B cell (primary cell): ENCODE data around the gene GPC3. TPM values are rescaled to one million over a fixed set of nuclear protein-coding genes. Genes with fewer than 3 reads are reported as not detected.

ENCODE experiments used
- ATAC-seq: fragments of 200-7000 bp; cut with Tn5 transposase; one replicate; pipeline ENCODE4 v1.10.0; 2021; ENCODE audit warnings: low read depth, mild to moderate bottlenecking, moderate number of reproducible peaks, moderate library complexity
- CTCF ChIA-PET: fragments of 350-600 bp; sonication (Branson Sonifier 250); formaldehyde crosslinking; loops from one replicate; lab custom pipeline; 2021; ENCODE audit warnings: antibody characterized with exemption, inconsistent platforms; lab: Charles Lee
- POLR2A ChIA-PET: fragments of 350-600 bp; sonication (Branson Sonifier 250); formaldehyde crosslinking; loops from one replicate; lab custom pipeline; 2021; ENCODE audit warnings: antibody characterized with exemption; lab: Charles Lee
- DNase-seq: peaks from one replicate; pipeline ENCODE4 v3.0.0; 2013
- H2AFZ ChIP-seq: 2 replicates; pipeline ENCODE4 v1.6.1; 2012; ENCODE audit warnings: mild to moderate bottlenecking, low read depth, low read length; ENCODE audit not compliant: insufficient read depth, poor library complexity, severe bottlenecking
- H3K27ac ChIP-seq, 2 donors: 1 replicate in 1 of 2; 2 replicates in 1 of 2; pipeline ENCODE4 v1.5.1; 2012 to 2013; ENCODE audit warnings: low read length in 2 of 2, mild to moderate bottlenecking in 2 of 2, moderate library complexity in 1 of 2
- H3K27me3 ChIP-seq, 4 experiments: fragments of 200-600 bp in 1 of 4; sonication (generic) in 1 of 4; replicated peaks in 1 of 4; 1 replicate in 2 of 4; 2 replicates in 2 of 4; pipeline versions ENCODE4 v1.6.1 to v1.7.0; 2013 to 2016; ENCODE audit warnings: low read length in 3 of 4, mild to moderate bottlenecking in 2 of 4, mixed read lengths in 1 of 4, moderate library complexity in 1 of 4; ENCODE audit not compliant: insufficient read depth in 4 of 4, control insufficient read depth in 3 of 4; ENCODE audit errors: control extremely low read depth in 1 of 4
- H3K36me3 ChIP-seq, 2 experiments: replicated peaks in 1 of 2; 1 replicate in 1 of 2; 2 replicates in 1 of 2; pipeline versions ENCODE4 v1.6.1 to v1.7.1; 2013; ENCODE audit warnings: low read length in 1 of 2; ENCODE audit not compliant: insufficient read depth in 2 of 2, control insufficient read depth in 1 of 2; ENCODE audit errors: control extremely low read depth in 1 of 2, extremely low read depth in 1 of 2
- H3K4me1 ChIP-seq, 2 donors: fragments of 200-600 bp in 1 of 2; sonication (generic) in 1 of 2; 1 replicate in 1 of 2; 2 replicates in 1 of 2; pipeline versions ENCODE4 v1.5.1 to v1.6.1; 2013 to 2017; ENCODE audit warnings: low read length in 2 of 2; ENCODE audit not compliant: control insufficient read depth in 2 of 2, insufficient read depth in 2 of 2
- H3K4me2 ChIP-seq: replicated peaks from 2 replicates; pipeline ENCODE3; 2012; ENCODE audit warnings: mild to moderate bottlenecking, low read depth, low read length; ENCODE audit not compliant: poor library complexity, severe bottlenecking
- H3K4me3 ChIP-seq, 5 experiments: fragments of 200-600 bp in 1 of 5; sonication (generic) in 1 of 5; 1 replicate in 3 of 5; 2 replicates in 2 of 5; pipeline versions ENCODE4 v1.5.1 to v1.7.0; 2011 to 2016; ENCODE audit warnings: low read length in 4 of 5, mild to moderate bottlenecking in 4 of 5, low read depth in 2 of 5, control low read depth in 1 of 5, moderate library complexity in 1 of 5; ENCODE audit not compliant: insufficient read depth in 1 of 5; ENCODE audit errors: control extremely low read depth in 1 of 5, extremely low read depth in 1 of 5
- H3K79me2 ChIP-seq: fragments of 200-600 bp; sonication (generic); one replicate; pipeline ENCODE4 v1.6.0; 2016; ENCODE audit warnings: low read length; ENCODE audit not compliant: control insufficient read depth, insufficient read depth
- H3K9ac ChIP-seq: fragments of 200-600 bp; sonication (generic); 2 replicates; pipeline ENCODE4 v1.6.1; 2017; ENCODE audit warnings: mild to moderate bottlenecking, low read length, moderate library complexity
- H3K9me3 ChIP-seq, 3 donors: one replicate each; pipeline versions ENCODE4 v1.6.1 to v1.7.1; 2013; ENCODE audit warnings: low read length in 2 of 3; ENCODE audit not compliant: control insufficient read depth in 2 of 3, insufficient read depth in 1 of 3; ENCODE audit errors: control extremely low read depth in 1 of 3
- H4K20me1 ChIP-seq: 2 replicates; pipeline ENCODE4 v1.6.0; 2012; ENCODE audit warnings: mild to moderate bottlenecking, low read length; ENCODE audit not compliant: insufficient read depth, control insufficient read depth, poor library complexity, severe bottlenecking
- H3K27ac Mint-ChIP-seq: one replicate; pipeline ENCODE4 v1.8.0; 2021; ENCODE audit warnings: mixed read lengths
- H3K27me3 Mint-ChIP-seq: one replicate; pipeline ENCODE4 v1.8.0; 2021; ENCODE audit warnings: mixed read lengths
- H3K4me1 Mint-ChIP-seq: one replicate; pipeline ENCODE4 v1.8.0; 2021; ENCODE audit warnings: mixed read lengths
- H3K4me3 Mint-ChIP-seq: one replicate; pipeline ENCODE4 v1.8.0; 2021; ENCODE audit warnings: mixed read lengths
- H3K9me3 Mint-ChIP-seq: one replicate; pipeline ENCODE4 v1.8.0; 2022; ENCODE audit warnings: mixed read lengths; ENCODE audit not compliant: insufficient read depth
- EZH2 ChIP-seq: IDR thresholded peaks from 2 replicates; pipeline ENCODE4 v1.6.1; 2012; ENCODE audit warnings: borderline replicate concordance, low read depth, mild to moderate bottlenecking, moderate library complexity, low read length; ENCODE audit not compliant: insufficient read depth, poor library complexity, severe bottlenecking
- WGBS: methylation state at CpG from one replicate; pipeline ENCODE4 v1.1.5; 2013; ENCODE audit warnings: missing lambda C conversion rate; ENCODE audit not compliant: insufficient coverage; 5-methylcytosine and 5-hydroxymethylcytosine counted together
- intact Hi-C: fragments of 100-400 bp; cut with micrococcal nuclease; formaldehyde crosslinking; loops from one replicate; pipeline ENCODE4 v1.10.0; 2022
- polyA plus RNA-seq: library from polyadenylated mRNA; depleted of rRNA; stranded (reverse); fragments of >200 nt; gene quantifications from 2 replicates; pipeline ENCODE4 v1.2.3, GENCODE V29; 2012
- total RNA-seq, 2 donors: library from RNA; stranded (reverse); fragments of 120-200 nt in 1 of 2; gene quantifications; 1 replicate in 1 of 2; 2 replicates in 1 of 2; pipeline versions ENCODE4 v1.2.3 to v1.2.4, GENCODE V29; 2013 to 2022
- TF ChIP-seq, protein P1 (sequence below): fragments of 200-600 bp; IDR thresholded peaks from one replicate; pipeline ENCODE4 v1.8.0; 2022; ENCODE audit warnings: antibody characterized with exemption, mild to moderate bottlenecking

The GPC3 gene
- total and polyA plus RNA-seq, 2 donors (not counting 1 experiment from before 2014, with no cell fraction given) = not detected

DNA sequence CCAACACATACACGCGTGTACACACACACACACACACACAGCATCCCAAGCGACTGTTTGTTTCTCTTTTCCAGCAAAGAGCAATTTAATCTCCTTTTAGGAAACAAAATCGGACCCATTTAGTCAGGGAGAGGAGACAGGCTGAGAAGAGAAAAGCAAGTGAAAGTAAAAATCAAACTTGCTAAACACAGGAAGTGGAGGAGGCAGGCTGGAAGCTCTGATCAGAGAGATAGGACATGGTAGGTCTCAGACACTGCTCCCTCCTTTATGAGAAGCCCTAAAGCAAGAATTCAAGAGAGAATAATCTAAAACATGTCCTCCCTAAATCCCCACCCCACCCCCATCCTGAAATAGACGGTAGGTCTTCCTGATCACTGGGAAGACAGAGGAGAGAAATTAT is 62.3 kb downstream of the GPC3 start:
- Histone ChIP-seq H3K36me3 (no peaks in the 10 kb centered on the region), H2AFZ (peak overlapping the region; percentile 62), H3K4me1 (peaks cover 4 to 9% of the 10 kb centered on the region in 2 donors), H3K4me2 (peak overlapping the region; percentile 60), H3K9me3 (no peaks in the 10 kb centered on the region), H3K4me3 (peak overlapping the region in 1 of 5 experiments; percentile 37), H3K79me2 (no peaks in the 10 kb centered on the region), H4K20me1 (no peaks in the 10 kb centered on the region), H3K27ac (no peak overlapping the region), H3K9ac (peak overlapping the region; percentile 48), H3K27me3 (no peaks in the 10 kb centered on the region)
- Mint-ChIP-seq H3K9me3 (no peaks in the 10 kb centered on the region), H3K4me1 (peaks cover 6% of the 10 kb centered on the region), H3K27me3 (peaks cover 4% of the 10 kb centered on the region), H3K4me3 (no peak overlapping the region), H3K27ac (no peak overlapping the region)
- TF ChIP-seq EZH2 = no peak
- TF ChIP-seq, protein P1, sequence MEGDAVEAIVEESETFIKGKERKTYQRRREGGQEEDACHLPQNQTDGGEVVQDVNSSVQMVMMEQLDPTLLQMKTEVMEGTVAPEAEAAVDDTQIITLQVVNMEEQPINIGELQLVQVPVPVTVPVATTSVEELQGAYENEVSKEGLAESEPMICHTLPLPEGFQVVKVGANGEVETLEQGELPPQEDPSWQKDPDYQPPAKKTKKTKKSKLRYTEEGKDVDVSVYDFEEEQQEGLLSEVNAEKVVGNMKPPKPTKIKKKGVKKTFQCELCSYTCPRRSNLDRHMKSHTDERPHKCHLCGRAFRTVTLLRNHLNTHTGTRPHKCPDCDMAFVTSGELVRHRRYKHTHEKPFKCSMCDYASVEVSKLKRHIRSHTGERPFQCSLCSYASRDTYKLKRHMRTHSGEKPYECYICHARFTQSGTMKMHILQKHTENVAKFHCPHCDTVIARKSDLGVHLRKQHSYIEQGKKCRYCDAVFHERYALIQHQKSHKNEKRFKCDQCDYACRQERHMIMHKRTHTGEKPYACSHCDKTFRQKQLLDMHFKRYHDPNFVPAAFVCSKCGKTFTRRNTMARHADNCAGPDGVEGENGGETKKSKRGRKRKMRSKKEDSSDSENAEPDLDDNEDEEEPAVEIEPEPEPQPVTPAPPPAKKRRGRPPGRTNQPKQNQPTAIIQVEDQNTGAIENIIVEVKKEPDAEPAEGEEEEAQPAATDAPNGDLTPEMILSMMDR = no peak
- POLR2A ChIA-PET = no interaction called here
- no CpG with 5 or more reads among the region's 5 CpGs for WGBS
- intact Hi-C loops = loop anchor here (5.0 kb wide), 1 partner anchor 176 kb away; no protein-coding TSS in a partner anchor
- peak; percentile 5 for DNase-seq
- CTCF ChIA-PET = interaction anchor here (0.8 to 1.3 kb wide), 2 partner anchors 131 to 225 kb away, joined by 4 to 5 read pairs; no protein-coding TSS in a partner anchor
- no peak for ATAC-seq

DNA sequence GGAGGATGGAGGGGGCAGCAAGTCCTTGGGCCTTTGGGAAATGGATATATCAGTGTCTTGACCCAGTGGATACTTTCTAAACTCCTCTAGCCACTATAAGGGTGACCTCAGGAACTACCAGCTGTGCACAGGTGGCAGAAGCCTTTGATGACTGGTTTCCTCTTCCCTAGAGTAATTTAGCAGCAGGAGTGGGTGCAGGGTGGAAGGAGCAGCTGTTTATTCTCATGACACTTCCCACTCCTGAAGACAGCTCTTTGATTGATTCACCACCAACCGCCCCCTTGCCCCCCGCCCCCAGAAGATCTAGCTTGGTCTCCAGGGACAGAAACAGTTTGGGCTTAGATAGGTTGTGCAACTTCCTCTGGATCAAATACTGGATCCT is 63.0 kb downstream of the GPC3 start:
- Histone ChIP-seq H3K4me1 (peaks cover 4 to 9% of the 10 kb centered on the region in 2 donors), H3K9ac (no peak overlapping the region), H4K20me1 (no peaks in the 10 kb centered on the region), H3K4me2 (no peak overlapping the region), H3K4me3 (no peak overlapping the region), H3K9me3 (no peaks in the 10 kb centered on the region), H3K36me3 (no peaks in the 10 kb centered on the region), H2AFZ (peak overlapping the region; percentile 62), H3K79me2 (no peaks in the 10 kb centered on the region), H3K27ac (no peak overlapping the region), H3K27me3 (no peaks in the 10 kb centered on the region)
- ATAC-seq = no peak
- H3K4me1 Mint-ChIP-seq = peaks cover 6% of the 10 kb centered on the region
- H3K27ac Mint-ChIP-seq = no peak overlapping the region
- no peak for DNase-seq
- intact Hi-C loops = loop anchor here (5.0 kb wide), 1 partner anchor 175 kb away; no protein-coding TSS in a partner anchor
- H3K9me3 Mint-ChIP-seq = no peaks in the 10 kb centered on the region
- no peak overlapping the region for H3K4me3 Mint-ChIP-seq
- no peaks in the 10 kb centered on the region for H3K27me3 Mint-ChIP-seq
- TF ChIP-seq, protein P1 = no peak
- no peak for TF ChIP-seq EZH2
- ChIA-PET CTCF (interaction anchor here (0.8 to 1.3 kb wide), 2 partner anchors 131 to 224 kb away, joined by 4 to 5 read pairs; no protein-coding TSS in a partner anchor), POLR2A (no interaction called here)
- no CpG with 5 or more reads among the region's 2 CpGs for whole genome bisulfite sequencing
